ENCODE data around the gene MCEMP1.
A peak's percentile ranks its signal among the peaks of the same experiment; 100 is the strongest.

The MCEMP1 gene

GRCh38 chr19:7650148-7650547 lies 26.7 kb upstream of the MCEMP1 start:
- no peak for TF ChIP-seq CTCF (IDR thresholded peaks at IDR 0.05; ENCODE audit: extremely low read depth, insufficient read depth, missing control alignments)
- DNase-seq (ENCODE audit: low spot score), result no peak
- in situ Hi-C loops (cut with MboI; ENCODE audit: low pct_unique_long_range_greater_than_20kb, low sequenced_read_pairs, unreplicated experiment), result no loop called here

DNA sequence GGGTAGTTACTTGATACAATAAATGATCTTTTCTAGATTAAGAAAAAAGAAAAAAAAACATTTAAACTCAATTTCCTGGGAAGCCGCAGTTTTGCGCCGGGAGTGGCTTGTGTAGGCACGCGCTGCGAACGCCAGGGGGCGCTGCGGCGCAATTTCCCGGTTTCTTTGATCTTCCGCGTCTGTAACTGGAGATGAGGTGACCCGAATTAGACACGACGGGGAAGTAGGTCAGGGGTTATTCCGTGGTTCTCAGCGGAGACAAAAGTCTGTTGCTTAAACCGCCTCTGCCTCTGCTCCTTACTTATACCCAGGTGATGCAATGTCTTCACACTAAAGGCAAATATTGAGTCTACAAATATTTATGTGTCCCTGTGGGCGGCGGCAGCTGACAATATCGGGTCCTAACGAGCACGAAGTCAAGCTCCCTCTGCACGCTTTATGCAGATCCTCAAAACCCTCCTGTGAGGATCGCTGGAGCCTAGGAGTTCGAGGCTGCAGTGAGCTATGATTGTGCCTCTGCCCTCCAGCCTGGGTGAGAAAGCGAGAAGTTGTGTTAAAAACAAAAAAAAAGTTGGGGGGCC lies 24.7 kb upstream of the MCEMP1 start:
- in situ Hi-C loops (cut with MboI; ENCODE audit: low pct_unique_long_range_greater_than_20kb, low sequenced_read_pairs, unreplicated experiment), result no loop called here
- peak; percentile 90 for TF ChIP-seq CTCF (IDR thresholded peaks at IDR 0.05; ENCODE audit: extremely low read depth, insufficient read depth, missing control alignments)
- peak; percentile 88 for DNase-seq (ENCODE audit: low spot score)

DNA sequence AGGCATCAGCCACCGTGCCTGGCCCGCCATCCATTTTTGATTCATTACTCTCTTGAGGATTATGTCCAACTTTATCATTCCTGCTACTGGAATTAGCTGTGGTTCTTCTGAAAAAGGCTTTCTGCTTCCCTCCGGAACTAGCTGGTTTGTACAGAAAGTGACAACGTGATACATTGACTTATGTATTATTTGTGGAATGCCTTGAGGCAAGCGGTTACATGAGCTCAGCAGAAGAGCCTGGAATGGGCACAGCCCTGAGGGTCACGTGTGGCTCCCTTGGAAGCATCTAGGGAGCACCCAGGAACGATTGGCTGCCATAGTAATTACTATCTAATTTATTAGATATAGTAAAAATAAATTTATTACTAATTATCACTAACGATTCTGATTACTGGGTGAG lies 22.5 kb upstream of the MCEMP1 start:
- DNase-seq (ENCODE audit: low spot score), result no peak
- no peak for TF ChIP-seq CTCF (IDR thresholded peaks at IDR 0.05; ENCODE audit: extremely low read depth, insufficient read depth, missing control alignments)
- in situ Hi-C loops (cut with MboI; ENCODE audit: low pct_unique_long_range_greater_than_20kb, low sequenced_read_pairs, unreplicated experiment), result no loop called here

- DNase-seq (ENCODE audit: low spot score), result no peak
- in situ Hi-C loops (cut with MboI; ENCODE audit: low pct_unique_long_range_greater_than_20kb, low sequenced_read_pairs, unreplicated experiment), result no loop called here
- TF ChIP-seq CTCF (IDR thresholded peaks at IDR 0.05; ENCODE audit: extremely low read depth, insufficient read depth, missing control alignments), result no peak
Measured at GRCh38 chr19:7655581-7655980, 21.3 kb upstream of the MCEMP1 start.

DNA sequence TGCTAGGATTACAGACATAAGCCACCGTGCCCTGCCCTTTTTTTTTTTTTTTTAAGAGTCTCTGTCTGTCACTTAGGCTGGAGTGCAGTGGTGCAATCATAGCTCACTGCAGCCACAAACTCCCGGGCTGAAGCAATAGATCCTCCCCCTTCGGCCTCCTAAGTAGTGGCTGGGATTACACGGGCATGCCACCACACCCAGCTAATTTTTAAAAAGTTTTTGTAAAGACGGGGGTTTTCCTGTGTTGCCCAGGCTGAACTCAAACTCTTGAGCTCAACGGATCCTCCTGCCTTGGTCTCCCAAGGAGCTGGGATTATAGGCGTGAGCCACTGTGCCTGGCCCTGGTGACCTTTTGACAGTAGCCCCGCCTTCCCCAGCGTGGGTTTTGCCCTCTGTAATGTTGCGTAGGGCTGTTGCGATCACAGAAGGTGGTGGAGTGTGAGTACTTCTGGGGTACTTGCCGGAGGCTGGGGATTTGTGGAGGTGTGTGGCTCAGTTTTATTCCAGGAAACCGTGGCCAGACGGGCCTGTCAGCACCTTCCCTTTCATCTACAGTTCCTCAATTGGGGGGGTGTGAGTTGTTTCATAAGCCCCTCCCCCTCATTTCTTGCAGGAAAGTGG lies 19.6 kb upstream of the MCEMP1 start:
- DNase-seq (ENCODE audit: low spot score), result no peak
- no peak for TF ChIP-seq CTCF (IDR thresholded peaks at IDR 0.05; ENCODE audit: extremely low read depth, insufficient read depth, missing control alignments)
- in situ Hi-C loops (cut with MboI; ENCODE audit: low pct_unique_long_range_greater_than_20kb, low sequenced_read_pairs, unreplicated experiment), result no loop called here

DNA sequence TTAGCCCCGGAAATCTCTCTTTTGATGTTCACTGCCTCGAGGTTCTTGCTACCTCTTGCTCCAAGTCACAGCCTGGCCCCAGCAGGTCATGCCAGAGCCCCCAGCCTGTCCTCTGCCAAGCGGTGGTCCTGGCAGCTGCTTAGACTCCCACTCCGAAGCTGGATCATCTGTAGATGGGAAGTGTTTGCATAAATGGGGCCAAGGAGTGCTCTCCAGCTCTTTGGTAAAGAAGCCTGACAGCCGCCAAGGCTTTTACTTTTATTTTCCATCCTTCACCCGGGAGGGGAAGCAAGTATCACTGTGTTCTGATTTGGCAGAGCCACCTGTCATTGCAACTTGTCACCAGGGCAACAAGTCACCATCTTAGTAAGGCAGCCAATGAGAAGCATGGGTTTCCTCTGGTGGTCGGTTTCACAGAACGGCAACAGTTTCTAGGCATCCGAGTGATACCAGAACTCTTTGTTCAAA lies 18.6 kb upstream of the MCEMP1 start:
- peak; percentile 96 for DNase-seq (ENCODE audit: low spot score)

More for the DNA sequence above, 18.6 kb upstream of the MCEMP1 start:
- TF ChIP-seq CTCF (IDR thresholded peaks at IDR 0.05; ENCODE audit: extremely low read depth, insufficient read depth, missing control alignments), result no peak
- in situ Hi-C loops (cut with MboI; ENCODE audit: low pct_unique_long_range_greater_than_20kb, low sequenced_read_pairs, unreplicated experiment), result no loop called here

Measured in GM13977 (cell line).